ENCODE data around the gene DSG2. TPM values are rescaled to one million over a fixed set of nuclear protein-coding genes. Genes with fewer than 3 reads are reported as not detected.

The DSG2 gene
- under 1 TPM; 0.16 to 0.30 TPM for total RNA-seq
- polyA plus RNA-seq = under 1 TPM in 2 of 3 donors, not detected in 1; 0.08 to 0.11 TPM
- total RNA-seq = 0 to 0.78 (median 0.40) reads per million in 6 experiments

GRCh38 chr18:31497836-31498573 lies at the start of gene DSG2:
TSS of gene DSG2 (plus strand) at chr18:31498177. CDS start at chr18:31498252, 75 bp downstream.
- Mint-ChIP-seq H3K9me3 (no peaks in the 10 kb centered on the region), H3K27me3 (peaks cover 17 to 56% (median 39%) of the 10 kb centered on the region in 5 donors), H3K4me1 (peaks cover 0 to 9% (median 4%) of the 10 kb centered on the region in 4 donors), H3K4me3 (peak within 1 kb of the TSS; percentile 67 to 87 (median 78)), H3K27ac (no peak within 1 kb of the TSS), H3K36me3 (no peaks in the 10 kb centered on the region)
- DNase-seq = peak in 4 of 10 donors; percentile 1 to 30 (median 6)
- POLR2A ChIA-PET = no interaction called here
- peak; percentile 76 to 77 for ATAC-seq

- H3K4me1 Mint-ChIP-seq = no peaks in the 10 kb centered on the region
- POLR2A ChIA-PET = no interaction called here
- no peaks in the 10 kb centered on the region for H3K36me3 Mint-ChIP-seq
- no peak for ATAC-seq
- peaks cover 0 to 2% (median 0%) of the 10 kb centered on the region in 9 donors for H3K9me3 Mint-ChIP-seq
- no peak overlapping the region for H3K27ac Mint-ChIP-seq
- DNase-seq = no peak
- H3K27me3 Mint-ChIP-seq = peaks cover 0 to 3% (median 0%) of the 10 kb centered on the region in 5 donors
- H3K4me3 Mint-ChIP-seq = no peak overlapping the region
Observed at GRCh38 chr18:31450409-31450808, 47.6 kb upstream of the DSG2 start.

- DNase-seq (no peak), ATAC-seq (no peak)
- Mint-ChIP-seq H3K4me3 (no peak overlapping the region), H3K27ac (no peak overlapping the region), H3K4me1 (no peaks in the 10 kb centered on the region), H3K27me3 (peaks cover 0 to 3% (median 0%) of the 10 kb centered on the region in 5 donors), H3K9me3 (peaks cover 0 to 2% (median 0%) of the 10 kb centered on the region in 9 donors), H3K36me3 (no peaks in the 10 kb centered on the region)
- POLR2A ChIA-PET = no interaction called here
Observed at GRCh38 chr18:31451625-31452024, 46.4 kb upstream of the DSG2 start.

GRCh38 chr18:31454066-31454708 lies 43.8 kb upstream of the DSG2 start:
- H3K9me3 Mint-ChIP-seq = no peaks in the 10 kb centered on the region
- H3K27me3 Mint-ChIP-seq = peaks cover 0 to 3% (median 0%) of the 10 kb centered on the region in 5 donors
- H3K4me3 Mint-ChIP-seq = no peak overlapping the region
- no peaks in the 10 kb centered on the region for H3K36me3 Mint-ChIP-seq
- H3K4me1 Mint-ChIP-seq = no peaks in the 10 kb centered on the region
- no peak for DNase-seq
- ATAC-seq = no peak
- H3K27ac Mint-ChIP-seq = no peak overlapping the region
- POLR2A ChIA-PET = interaction anchor here (0.7 kb wide), 1 partner anchor 595 kb away, joined by 5 read pairs; no protein-coding TSS in a partner anchor

- H3K27me3 Mint-ChIP-seq = peaks cover 0 to 5% (median 0%) of the 10 kb centered on the region in 5 donors
- ATAC-seq (no peak), DNase-seq (no peak)
- no peaks in the 10 kb centered on the region for H3K36me3 Mint-ChIP-seq
- no peaks in the 10 kb centered on the region for H3K4me1 Mint-ChIP-seq
- H3K4me3 Mint-ChIP-seq = no peak overlapping the region
- no peaks in the 10 kb centered on the region for H3K9me3 Mint-ChIP-seq
- no peak overlapping the region for H3K27ac Mint-ChIP-seq
- POLR2A ChIA-PET = no interaction called here
Observed at GRCh38 chr18:31469629-31470028, 28.3 kb upstream of the DSG2 start.

GRCh38 chr18:31478688-31479087 lies 19.3 kb upstream of the DSG2 start:
- H3K36me3 Mint-ChIP-seq = no peaks in the 10 kb centered on the region
- POLR2A ChIA-PET = no interaction called here
- ATAC-seq = no peak

GRCh38 chr18:31482051-31482450 lies 15.9 kb upstream of the DSG2 start:
- POLR2A ChIA-PET = no interaction called here
- no peak for ATAC-seq
- peaks cover 0 to 16% (median 5%) of the 10 kb centered on the region in 5 donors for H3K27me3 Mint-ChIP-seq
- H3K4me3 Mint-ChIP-seq = no peak overlapping the region
- no peaks in the 10 kb centered on the region for H3K36me3 Mint-ChIP-seq
- H3K27ac Mint-ChIP-seq = no peak overlapping the region
- H3K9me3 Mint-ChIP-seq = no peaks in the 10 kb centered on the region
- H3K4me1 Mint-ChIP-seq = no peaks in the 10 kb centered on the region
- DNase-seq = no peak

More at GRCh38 chr18:31478688-31479087, 19.3 kb upstream of the DSG2 start:
- Mint-ChIP-seq H3K27ac (no peak overlapping the region), H3K4me1 (no peaks in the 10 kb centered on the region), H3K4me3 (no peak overlapping the region), H3K9me3 (no peaks in the 10 kb centered on the region), H3K27me3 (peaks cover 0 to 14% (median 4%) of the 10 kb centered on the region in 5 donors)
- DNase-seq = no peak

GRCh38 chr18:31483396-31483795 lies 14.6 kb upstream of the DSG2 start:
- no peak for ATAC-seq
- no peaks in the 10 kb centered on the region for H3K36me3 Mint-ChIP-seq
- H3K9me3 Mint-ChIP-seq = no peaks in the 10 kb centered on the region
- no peak overlapping the region for H3K4me3 Mint-ChIP-seq
- no peaks in the 10 kb centered on the region for H3K4me1 Mint-ChIP-seq
- H3K27me3 Mint-ChIP-seq = peaks cover 0 to 17% (median 5%) of the 10 kb centered on the region in 5 donors
- peak overlapping the region in 1 of 10 donors; percentile 27 for H3K27ac Mint-ChIP-seq
- POLR2A ChIA-PET = no interaction called here
- DNase-seq = no peak

GRCh38 chr18:31484461-31484860 lies 13.5 kb upstream of the DSG2 start:
- H3K27me3 Mint-ChIP-seq = peaks cover 3 to 18% (median 7%) of the 10 kb centered on the region in 5 donors
- DNase-seq (no peak), ATAC-seq (no peak)
- H3K4me3 Mint-ChIP-seq = no peak overlapping the region
- no peak overlapping the region for H3K27ac Mint-ChIP-seq
- POLR2A ChIA-PET = no interaction called here
- peaks cover 0 to 3% (median 0%) of the 10 kb centered on the region in 9 donors for H3K9me3 Mint-ChIP-seq
- no peaks in the 10 kb centered on the region for H3K4me1 Mint-ChIP-seq
- H3K36me3 Mint-ChIP-seq = no peaks in the 10 kb centered on the region

- Mint-ChIP-seq H3K27ac (no peak overlapping the region), H3K36me3 (no peaks in the 10 kb centered on the region), H3K4me3 (no peak overlapping the region), H3K9me3 (peaks cover 0 to 6% (median 0%) of the 10 kb centered on the region in 9 donors), H3K4me1 (no peaks in the 10 kb centered on the region), H3K27me3 (peaks cover 6 to 19% (median 8%) of the 10 kb centered on the region in 5 donors)
- ATAC-seq (no peak), DNase-seq (no peak)
- POLR2A ChIA-PET = no interaction called here
Observed at GRCh38 chr18:31486165-31486564, 11.8 kb upstream of the DSG2 start.

- Mint-ChIP-seq H3K27me3 (peaks cover 4 to 17% (median 10%) of the 10 kb centered on the region in 5 donors), H3K36me3 (no peaks in the 10 kb centered on the region), H3K9me3 (peaks cover 0 to 6% (median 0%) of the 10 kb centered on the region in 9 donors), H3K4me1 (no peaks in the 10 kb centered on the region), H3K4me3 (no peak overlapping the region), H3K27ac (no peak overlapping the region)
- DNase-seq (no peak), ATAC-seq (no peak)
- POLR2A ChIA-PET = no interaction called here
Observed at GRCh38 chr18:31487246-31488015, 10.5 kb upstream of the DSG2 start.

GRCh38 chr18:31489311-31489710 lies 8.7 kb upstream of the DSG2 start:
- ATAC-seq = no peak
- H3K4me3 Mint-ChIP-seq = no peak overlapping the region
- H3K27ac Mint-ChIP-seq = no peak overlapping the region
- POLR2A ChIA-PET = no interaction called here
- no peak for DNase-seq
- H3K36me3 Mint-ChIP-seq = no peaks in the 10 kb centered on the region
- peaks cover 0 to 6% (median 0%) of the 10 kb centered on the region in 9 donors for H3K9me3 Mint-ChIP-seq
- no peaks in the 10 kb centered on the region for H3K4me1 Mint-ChIP-seq
- peaks cover 4 to 28% (median 13%) of the 10 kb centered on the region in 5 donors for H3K27me3 Mint-ChIP-seq

- no peaks in the 10 kb centered on the region for H3K36me3 Mint-ChIP-seq
- no peak overlapping the region for H3K4me3 Mint-ChIP-seq
- H3K4me1 Mint-ChIP-seq = no peaks in the 10 kb centered on the region
- peaks cover 4 to 36% (median 14%) of the 10 kb centered on the region in 5 donors for H3K27me3 Mint-ChIP-seq
- H3K27ac Mint-ChIP-seq = no peak overlapping the region
- no peak for ATAC-seq
- no peak for DNase-seq
- POLR2A ChIA-PET = no interaction called here
- peaks cover 0 to 6% (median 0%) of the 10 kb centered on the region in 9 donors for H3K9me3 Mint-ChIP-seq
Observed at GRCh38 chr18:31490387-31490786, 7.6 kb upstream of the DSG2 start.

Data from naive thymus-derived CD8-positive, alpha-beta T cell (primary cell).